Myocyte (in vitro differentiated cells): Measurements from ENCODE around the gene BST1. TPM values are rescaled to one million over a fixed set of nuclear protein-coding genes. Genes with fewer than 3 reads are reported as not detected.

Experiments
- DNase-seq: peaks from one replicate; pipeline ENCODE4 v3.0.0-alpha.2; 2012; ENCODE audit warnings: low read depth
- total RNA-seq: library from RNA; depleted of rRNA; stranded (reverse); fragments of >200 nt; gene quantifications from 2 replicates; pipeline ENCODE4 v1.2.3, GENCODE V29; 2014

The BST1 gene
- total RNA-seq, 1 donor from 2014 or later = 1.4 TPM

- DNase-seq = peak; percentile 9
Observed at GRCh38 chr4:15776871-15777648, 74.2 kb downstream of the BST1 start.

- no peak for DNase-seq
Observed at GRCh38 chr4:15777697-15778288, 74.9 kb downstream of the BST1 start.

DNA sequence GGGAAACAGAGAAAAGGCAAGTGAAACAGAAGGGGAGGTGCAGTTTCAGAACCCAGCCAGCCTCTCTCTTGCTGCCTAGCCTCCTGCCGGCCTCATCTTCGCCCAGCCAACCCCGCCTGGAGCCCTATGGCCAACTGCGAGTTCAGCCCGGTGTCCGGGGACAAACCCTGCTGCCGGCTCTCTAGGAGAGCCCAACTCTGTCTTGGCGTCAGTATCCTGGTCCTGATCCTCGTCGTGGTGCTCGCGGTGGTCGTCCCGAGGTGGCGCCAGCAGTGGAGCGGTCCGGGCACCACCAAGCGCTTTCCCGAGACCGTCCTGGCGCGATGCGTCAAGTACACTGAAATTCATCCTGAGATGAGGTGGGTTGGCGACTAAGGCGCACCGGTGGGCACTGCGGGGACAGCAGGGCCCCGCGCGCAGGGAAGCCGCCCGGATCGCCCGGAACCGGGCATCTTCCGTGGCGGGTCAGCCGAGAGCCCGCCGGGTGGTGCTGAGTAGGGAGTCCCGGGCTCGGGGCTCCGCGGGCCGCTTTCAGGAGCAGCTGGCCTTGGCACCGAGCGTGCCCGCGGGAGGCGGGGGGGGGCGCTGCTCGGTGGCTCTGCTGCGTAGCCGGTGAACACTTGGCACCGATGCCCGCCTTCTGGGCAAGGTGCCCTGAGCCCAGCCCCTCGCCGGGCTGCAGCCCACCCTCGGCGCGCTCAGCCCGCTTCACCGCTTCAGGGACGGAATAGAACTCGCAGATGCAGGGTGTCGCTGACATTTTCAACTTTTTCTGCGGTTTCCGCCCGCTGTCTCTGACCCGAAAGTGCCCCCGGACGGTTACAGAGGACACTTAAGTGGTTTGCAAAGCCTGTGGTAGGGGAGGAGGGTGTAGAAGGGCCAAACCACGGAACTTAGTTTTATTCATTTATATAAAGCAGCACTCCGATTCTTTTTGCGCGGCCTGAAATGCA is 75.7 kb downstream of the BST1 start, which contains the start of gene CD38:
Gene CD38 (plus strand): TSS at position 40 of the 953 bp plus-strand sequence. CDS start 87 bp downstream, at position 127.
- peak; percentile 19 for DNase-seq

DNA sequence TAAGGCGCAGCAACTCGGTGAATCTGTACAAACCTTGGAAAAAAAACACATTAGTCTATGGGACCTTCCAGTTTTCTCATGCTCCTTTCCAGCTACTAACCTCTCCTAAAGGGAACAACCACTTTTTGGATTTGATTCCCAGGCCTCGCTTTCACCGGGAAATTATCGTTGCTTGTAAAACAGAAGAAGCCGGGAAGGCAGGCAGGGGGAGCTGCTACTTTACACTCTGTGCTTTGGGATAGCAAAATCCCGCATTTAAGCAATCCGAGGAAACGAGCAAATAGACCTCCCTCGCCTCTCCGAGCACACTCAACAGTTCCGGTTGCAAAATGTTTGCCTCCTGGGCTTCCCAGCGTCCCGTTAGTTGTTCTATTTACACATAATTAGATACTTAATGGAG is 76.4 kb downstream of the BST1 start:
- peak; percentile 30 for DNase-seq

DNA sequence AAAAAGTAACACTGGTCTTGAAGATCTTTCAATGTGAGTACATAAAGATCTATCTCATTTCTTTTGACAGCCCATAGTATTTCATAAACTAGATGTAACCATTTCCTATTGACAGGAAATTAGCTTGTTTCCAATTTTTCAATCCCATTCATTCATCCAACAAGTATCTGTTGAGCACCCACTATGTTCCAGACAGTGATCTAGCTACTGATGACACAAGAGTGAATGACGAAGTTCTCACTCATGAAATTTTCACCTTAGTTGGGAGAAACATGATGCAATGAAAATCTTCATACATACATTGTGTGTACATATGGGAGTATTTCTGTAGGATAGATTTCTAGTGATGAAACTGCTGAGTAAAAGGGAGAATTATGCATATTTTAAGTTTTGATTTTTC is 76.9 kb downstream of the BST1 start:
- DNase-seq = no peak

- DNase-seq = no peak
Observed at GRCh38 chr4:15781427-15782095, 78.7 kb downstream of the BST1 start.

Other genes with a start within 250 kb of the BST1 start
- 16.1 and 17.3 TPM in 2 replicates for gene CC2D2A, start 233.2 kb upstream of the BST1 start, total RNA-seq
- gene FBXL5, start 47.7 kb upstream of the BST1 start, total RNA-seq = 128 and 146 TPM in 2 replicates
- gene FAM200B, start 21.2 kb upstream of the BST1 start, total RNA-seq = 27.8 and 36.1 TPM in 2 replicates
- gene CD38, start 75.3 kb downstream of the BST1 start, total RNA-seq = not detected in 2 replicates
- gene FGFBP1, start 235.7 kb downstream of the BST1 start, total RNA-seq = not detected in 2 replicates